ENCODE data around the gene LAMB3.

The LAMB3 gene

DNA sequence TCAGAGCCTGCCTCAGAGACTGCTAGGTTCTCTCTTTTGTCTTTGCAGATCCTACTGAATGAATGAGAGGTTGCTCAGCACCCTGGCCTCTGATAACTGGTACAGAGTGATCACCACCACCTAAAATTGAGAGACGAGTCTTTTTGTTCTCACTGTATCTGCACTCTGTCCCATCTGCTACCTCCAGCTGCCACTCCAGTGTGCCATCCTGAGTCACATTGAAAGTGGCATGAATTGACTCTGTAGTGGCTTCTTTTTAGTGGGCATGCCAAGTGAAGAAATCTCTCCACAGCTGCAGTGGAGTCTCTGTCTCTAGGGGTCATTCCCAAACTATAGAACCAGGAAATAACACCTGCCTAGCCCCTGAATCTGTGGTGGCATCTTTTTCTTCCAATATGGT is 54.0 kb downstream of the LAMB3 start:
- no peak for DNase-seq (ENCODE audit: low read depth in 2 of 3, low spot score in 1 of 3)

DNA sequence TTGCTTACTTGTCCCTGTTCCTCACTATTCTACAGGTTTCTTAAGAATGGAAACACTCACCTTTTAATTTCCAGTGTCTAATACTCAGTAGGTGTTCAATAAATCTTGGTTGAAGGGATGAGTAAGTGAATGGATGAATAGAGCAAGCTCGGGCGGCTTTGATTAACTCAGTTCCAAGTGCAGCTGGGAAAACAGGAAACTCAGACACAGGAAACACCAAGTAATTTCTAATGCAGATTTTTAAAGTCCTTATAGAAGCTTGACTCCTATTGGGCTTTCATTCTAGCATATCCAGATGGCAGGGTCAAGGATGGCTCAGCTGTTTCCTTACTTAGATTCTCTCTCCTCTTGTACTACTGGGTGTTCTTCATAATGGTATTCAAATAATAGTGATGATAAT is 54.7 kb downstream of the LAMB3 start:
- DNase-seq (ENCODE audit: low read depth in 2 of 3, low spot score in 1 of 3): no peak

DNA sequence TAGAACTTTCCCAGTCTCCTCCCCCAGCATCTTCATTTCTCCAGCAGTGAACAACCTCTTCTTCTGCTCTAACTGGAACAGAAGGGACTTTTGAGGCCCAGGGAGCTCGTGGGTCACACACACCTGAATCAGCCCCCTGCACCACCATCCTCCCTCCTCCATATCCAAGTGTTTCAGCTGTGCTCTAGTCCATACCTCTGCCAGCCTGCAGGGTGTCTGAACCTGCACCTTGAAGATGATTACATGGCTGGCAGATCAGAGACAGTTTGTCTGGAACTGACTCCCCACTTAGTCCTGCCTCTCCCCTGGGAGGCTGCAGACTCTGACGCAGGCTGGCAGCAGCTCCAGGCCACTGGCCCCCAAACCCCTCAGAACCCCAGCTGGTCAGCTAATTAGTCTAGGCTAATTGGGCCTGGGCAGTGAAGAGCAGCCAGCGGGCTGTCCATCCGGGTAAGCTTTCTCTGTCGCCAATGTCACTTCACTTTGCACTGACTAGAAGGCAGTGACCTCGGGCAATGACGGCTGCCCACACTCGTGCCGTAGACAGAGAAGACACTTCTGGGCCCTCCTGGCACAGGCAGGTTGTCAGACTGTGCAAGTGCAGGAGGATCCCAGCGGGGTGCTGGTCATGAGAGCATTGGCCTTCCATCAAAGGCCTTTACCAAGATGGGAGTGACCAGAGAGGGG is 56.5 kb downstream of the LAMB3 start:
- DNase-seq (ENCODE audit: low read depth in 2 of 3, low spot score in 1 of 3): no peak

DNA sequence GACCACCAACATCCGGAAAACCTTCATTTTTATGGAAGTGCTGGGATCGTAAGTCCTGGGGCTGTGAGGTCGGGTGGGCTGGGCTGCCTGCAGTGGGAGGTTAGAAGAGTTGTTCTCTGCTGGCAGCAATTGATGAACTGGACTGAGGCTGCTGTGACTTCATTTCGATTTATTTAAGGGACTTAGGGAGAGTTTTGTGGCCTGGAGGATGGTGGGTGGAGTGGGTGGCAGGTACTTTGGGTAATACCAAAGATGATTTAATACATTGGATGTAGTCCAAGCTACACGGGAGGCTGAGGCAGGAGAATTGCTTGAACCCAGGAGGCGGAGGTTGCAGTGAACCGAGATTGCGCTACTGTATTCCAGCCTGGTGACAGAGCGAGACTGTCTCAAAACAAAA is 57.2 kb downstream of the LAMB3 start:
- DNase-seq (ENCODE audit: low read depth in 2 of 3, low spot score in 1 of 3): no peak

DNA sequence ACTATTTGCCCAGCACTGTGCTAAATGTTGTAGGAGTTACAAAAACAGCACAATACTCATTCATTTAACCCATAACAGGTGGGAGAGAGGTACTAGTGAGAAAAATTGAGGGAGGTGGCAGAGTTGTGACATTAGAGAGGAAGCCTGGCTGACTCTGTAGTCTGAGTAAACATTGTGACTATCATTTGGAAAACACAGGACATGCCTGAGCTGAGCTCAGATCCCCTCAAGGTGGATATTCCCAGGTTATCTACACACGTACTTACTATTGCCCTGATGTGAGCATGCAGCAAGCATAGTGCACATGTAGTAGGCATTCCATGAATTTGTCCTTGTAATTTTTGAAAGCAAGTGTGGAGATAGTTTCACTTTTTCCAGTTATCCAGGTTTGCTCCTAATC is 57.8 kb downstream of the LAMB3 start:
- no peak for DNase-seq (ENCODE audit: low read depth in 2 of 3, low spot score in 1 of 3)

DNA sequence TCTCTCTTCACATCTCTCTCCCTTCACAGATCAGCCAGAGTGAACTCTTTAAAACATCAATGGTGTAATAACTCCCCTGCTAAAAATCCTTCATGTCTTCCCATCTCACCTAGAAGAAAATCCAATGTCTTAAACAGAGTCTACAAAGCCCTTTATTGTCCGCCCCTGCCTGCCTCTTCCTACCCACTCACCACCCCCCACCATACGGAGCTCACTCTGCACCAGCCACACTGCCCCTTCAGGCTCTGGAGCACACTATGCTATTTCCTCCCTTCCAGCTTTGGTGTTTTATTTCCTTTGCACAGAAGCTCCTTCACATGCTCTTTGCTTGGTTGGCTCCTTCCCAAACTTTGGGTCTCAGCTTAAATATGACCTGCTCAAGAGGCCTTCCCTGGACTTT is 58.5 kb downstream of the LAMB3 start:
- DNase-seq (ENCODE audit: low read depth in 2 of 3, low spot score in 1 of 3): no peak

DNA sequence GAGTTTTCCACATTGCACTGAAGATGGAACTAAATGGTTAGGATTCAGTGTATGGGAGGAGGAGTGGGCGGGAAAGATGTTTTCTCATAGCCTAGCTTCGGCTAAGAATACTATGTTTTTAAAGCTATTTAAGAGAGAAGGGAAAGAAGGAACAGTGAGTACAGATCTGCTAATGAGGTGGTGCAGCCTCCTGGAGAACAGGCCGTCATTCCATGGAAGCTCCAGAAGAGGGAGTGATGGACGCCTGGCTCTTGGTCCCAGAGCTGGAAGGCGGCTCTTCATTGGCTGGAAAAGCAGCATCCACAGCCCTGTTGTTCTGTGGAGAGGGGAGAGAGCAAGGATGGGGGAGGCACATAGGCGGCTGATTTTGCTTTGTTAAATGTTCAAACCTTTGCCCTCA is 61.8 kb downstream of the LAMB3 start:
- no peak for DNase-seq (ENCODE audit: low read depth in 2 of 3, low spot score in 1 of 3)

DNA sequence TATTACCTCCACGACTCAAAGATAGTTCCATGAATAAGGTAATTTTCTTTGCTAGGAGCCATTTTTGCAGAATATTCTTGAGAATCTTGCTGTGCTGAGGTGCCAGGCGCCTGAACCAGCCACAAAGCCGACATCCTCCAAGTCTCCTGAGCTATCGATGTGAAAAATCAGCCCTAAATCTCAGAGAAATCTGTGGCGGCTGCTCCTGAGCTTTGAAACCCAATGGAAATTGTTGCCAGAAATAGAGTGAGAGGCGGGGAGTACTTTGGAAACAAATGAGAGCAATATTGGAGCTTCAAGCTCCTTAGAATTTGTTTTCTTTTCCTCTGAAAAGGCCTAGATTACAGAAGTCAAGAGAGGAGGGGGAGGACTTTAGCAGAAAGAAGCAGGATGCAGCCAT is 62.4 kb downstream of the LAMB3 start:
- DNase-seq (ENCODE audit: low read depth in 2 of 3, low spot score in 1 of 3): no peak

DNA sequence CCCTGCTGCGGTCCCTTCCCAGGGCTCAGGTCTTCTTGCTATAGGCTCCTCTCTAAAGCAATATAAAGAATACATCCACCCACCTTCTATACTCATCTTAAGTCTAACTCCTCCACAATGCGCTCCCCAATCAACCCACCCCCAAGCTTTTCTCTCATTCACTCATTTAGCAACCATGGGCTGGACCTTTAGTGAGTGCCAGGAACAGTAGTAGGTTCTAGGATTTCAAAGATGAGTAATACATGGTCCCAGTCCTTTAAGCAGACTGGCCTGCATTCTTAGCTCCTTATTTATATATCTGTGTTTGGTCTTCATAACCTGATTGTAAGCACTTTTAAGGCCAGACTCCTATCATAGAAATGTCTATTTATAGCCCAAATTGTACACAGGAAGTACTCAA is 62.8 kb downstream of the LAMB3 start:
- no peak for DNase-seq (ENCODE audit: low read depth in 2 of 3, low spot score in 1 of 3)

DNA sequence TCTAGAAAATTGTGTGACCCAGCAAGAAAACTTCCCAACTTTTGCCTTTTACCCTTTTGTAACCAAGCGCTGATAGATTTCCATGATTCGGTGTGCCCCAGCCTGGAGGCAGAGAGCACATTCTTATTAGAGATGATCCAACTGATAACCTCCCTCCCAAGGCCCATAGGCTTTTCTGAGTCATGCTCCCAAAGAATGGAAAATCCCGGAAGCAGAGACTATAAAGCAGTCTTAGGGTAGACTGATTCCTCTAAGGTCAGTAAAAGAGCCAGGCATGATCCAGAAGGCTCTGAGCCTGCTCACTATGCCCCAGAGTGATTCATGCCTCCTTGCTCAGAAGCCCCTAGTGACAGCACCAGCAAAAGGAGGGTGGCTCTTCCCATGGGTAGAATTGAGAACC is 64.4 kb downstream of the LAMB3 start:
- DNase-seq (ENCODE audit: low read depth in 2 of 3, low spot score in 1 of 3): no peak

DNA sequence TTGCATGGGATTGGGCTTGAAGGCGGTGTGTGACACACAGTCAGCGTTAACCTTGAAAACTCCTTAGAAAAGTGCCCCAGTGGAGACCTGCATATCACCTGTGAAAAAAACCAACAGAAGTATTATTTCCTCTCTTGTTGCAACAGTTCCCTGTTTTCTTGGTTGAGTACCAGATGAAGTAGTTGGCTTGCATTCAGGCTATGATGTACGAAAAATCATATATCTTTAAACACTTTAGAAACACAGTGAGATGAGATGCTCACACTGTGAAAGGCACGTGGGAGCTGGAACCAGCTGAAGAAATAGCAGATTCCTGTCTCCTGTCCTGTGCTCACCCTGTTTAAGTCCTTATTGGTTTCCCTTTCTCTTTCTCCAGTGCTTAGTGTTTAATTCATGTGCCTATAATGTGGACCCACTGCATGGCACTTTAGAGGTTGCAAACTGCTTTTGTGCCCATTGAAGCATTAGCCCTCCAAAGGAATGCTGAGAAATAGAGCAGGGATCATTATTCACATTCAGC is 65.9 kb downstream of the LAMB3 start:
- no peak for DNase-seq (ENCODE audit: low read depth in 2 of 3, low spot score in 1 of 3)

DNA sequence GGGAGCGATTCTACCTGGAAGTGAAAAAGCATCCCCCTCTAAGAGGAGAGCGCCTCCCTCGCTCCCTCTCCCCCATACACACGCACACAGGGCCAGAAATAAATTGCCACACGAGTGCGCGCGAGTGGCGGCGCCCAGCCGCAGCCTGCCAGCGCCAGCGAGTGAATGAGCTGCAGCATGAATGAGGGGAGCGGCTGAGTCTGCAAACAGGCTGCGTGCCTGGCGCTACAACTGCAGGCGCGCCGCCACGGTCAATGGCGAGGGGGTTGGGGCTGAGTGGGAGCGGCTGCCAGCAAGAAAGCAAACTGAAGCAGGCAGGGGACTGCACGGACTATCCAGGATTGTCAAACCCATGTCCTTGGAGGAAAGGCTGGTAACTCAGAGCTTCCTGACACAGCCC is 66.6 kb downstream of the LAMB3 start:
- DNase-seq (ENCODE audit: low read depth in 2 of 3, low spot score in 1 of 3): no peak

DNA sequence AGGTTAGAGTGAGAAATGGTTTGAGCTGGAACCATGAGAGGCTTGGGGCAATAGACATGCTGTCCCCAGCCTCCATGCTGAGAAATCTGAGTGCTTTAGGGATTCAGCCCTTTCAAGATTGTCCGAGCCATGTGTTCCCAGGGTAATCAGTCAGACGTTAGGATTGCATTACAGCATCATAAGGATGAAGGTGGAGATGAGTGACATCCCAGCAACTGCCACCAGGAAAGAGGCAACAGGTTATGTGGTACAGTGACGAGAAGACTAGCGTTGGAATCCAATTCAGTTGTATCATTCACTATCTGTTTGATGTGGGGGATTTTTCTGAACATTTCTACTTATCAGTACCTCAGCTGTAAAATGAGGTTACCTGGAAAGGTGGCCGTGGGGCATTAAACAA is 67.0 kb downstream of the LAMB3 start:
- DNase-seq (ENCODE audit: low read depth in 2 of 3, low spot score in 1 of 3): no peak

DNA sequence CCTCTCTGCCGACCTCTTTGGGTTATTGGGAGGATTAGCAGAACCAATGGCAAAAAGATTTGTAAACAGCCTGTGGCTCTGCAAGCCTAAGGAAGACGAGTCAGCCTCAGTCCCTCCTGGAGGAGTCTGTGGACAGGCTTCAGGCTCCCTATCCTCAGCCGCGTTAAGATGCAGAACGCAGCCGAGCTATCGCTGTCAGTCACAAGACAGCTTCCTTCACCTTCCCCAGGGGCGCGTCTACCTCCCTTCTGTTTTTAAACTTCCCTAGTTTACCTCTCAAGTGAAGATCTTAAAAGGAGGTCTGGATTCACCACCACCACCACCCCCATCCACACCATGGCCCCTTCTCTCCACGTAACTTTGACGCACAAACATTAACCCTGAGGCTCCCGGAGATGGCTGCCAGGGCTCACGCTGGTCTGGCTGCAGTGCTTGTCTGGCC is 68.0 kb downstream of the LAMB3 start:
- no peak for DNase-seq (ENCODE audit: low read depth in 2 of 3, low spot score in 1 of 3)

DNA sequence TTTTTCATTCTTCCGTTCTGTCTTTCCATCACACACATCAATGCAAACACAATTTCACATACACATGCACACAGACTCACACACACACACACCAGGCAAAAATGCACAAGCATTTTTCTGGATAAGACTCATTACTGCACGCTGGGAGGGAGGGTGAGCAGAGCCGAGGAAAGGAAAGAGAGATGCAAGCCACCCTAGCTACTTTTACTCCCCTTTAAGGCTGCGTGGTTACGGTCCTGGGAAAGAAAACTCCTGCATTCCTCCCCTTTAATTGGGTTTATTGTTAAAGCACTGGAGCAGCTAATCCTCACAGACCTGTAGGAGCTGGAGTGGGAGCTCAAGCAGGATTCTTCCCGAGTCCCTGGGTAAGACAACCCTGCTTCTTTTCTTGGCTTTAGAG is 68.8 kb downstream of the LAMB3 start, which contains the start of gene CAMK1G:
Gene CAMK1G, plus strand, starts transcription at position 307 of the 400 bp plus-strand sequence. CDS start 11,270 bp downstream, outside the sequence.
- no peak for DNase-seq (ENCODE audit: low read depth in 2 of 3, low spot score in 1 of 3)

DNA sequence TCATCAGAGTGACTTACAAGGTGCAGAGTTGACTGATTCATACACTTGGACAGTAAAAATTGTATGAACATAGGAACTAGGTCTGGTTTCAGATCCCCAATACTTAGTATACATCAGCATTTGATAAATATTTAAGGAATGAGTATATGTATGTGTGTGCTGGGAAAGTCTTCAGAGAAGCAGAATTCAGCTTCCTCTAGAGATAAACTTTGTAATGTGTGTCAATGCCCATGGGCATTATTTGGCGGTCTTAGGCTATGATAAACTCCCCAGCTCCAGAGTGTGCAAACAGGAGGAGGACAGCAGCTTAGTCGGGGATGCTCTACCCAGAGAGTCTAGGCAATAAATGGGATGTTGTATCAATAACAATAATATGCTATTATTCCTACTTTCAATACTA is 71.6 kb downstream of the LAMB3 start:
- no peak for DNase-seq (ENCODE audit: low read depth in 2 of 3, low spot score in 1 of 3)

DNA sequence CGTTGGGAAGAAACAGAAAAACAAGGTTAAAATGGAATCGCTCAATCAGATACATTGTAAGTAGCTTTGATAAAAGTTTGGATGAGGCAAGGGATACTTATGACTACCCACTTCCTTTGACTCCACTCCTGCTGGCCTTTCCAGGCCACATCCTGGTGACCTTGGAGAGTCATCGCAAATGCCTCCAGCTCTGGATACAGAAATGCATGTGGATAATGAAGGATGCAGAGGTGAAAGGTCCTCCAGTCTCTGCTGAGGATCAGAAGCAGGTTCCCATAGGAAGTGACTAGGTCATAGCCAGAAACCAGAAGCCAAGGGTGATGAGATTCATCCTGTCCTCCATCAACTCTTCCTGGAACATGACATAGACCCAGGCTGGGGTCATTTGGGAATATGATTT is 74.9 kb downstream of the LAMB3 start:
- DNase-seq (ENCODE audit: low read depth in 2 of 3, low spot score in 1 of 3): no peak

DNA sequence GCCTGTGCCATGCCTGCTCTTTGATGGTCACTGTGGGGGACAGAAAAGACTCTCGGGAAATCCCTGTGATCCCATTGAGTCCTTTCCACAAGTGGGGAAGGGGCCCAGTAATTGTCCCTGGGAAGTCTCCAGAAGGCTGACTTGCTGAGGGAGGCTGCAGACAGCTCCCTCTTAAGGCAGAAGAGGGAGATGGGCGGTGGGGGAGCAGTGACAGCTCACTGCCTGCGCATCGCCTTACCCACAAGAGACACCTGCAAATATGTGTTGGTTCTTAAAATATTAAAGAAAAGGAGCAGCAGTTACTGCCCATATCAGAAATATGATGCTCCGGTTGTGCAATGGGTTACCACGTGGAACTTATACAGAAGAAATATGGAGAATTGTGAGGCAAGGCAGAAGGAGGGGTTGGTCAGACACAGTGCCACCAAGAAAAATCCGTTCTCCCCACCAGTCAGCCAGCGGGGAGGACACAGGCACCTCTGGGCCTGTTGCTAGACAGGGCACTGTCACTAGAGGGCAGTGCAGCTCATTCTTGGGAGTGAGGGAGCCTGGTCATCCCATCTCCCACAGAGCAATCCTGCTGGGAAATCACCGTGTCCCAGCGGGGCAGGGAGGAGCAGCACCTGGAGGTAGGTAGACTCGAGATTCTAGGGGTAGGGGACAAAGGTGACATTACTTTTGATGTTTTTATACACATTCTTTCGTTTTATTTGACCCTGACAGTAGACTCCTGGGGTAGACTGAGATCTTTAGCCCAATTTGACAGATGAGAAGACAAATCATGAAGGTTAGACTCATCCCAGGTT is 75.6 kb downstream of the LAMB3 start:
- DNase-seq (ENCODE audit: low read depth in 2 of 3, low spot score in 1 of 3): peak; percentile 44 to 78 (median 66)

DNA sequence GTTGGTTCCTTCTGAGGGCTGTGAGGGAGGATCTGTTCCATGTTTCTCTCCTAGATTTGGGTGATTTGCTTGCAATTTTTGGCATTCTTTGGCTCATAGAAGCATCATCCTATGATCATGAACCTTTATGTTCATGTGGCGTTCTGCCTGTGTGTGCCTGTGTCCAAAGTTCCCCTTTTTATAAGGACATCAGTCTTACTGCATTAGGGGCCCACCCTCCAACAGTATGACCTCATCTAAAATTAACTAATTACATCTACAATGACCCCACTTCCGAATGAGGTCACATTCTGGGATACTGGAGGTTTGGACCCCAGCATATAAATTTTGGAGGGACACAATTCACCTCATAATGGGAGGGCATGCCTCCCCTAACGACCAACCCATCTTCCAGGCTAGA is 81.5 kb downstream of the LAMB3 start:
- DNase-seq (ENCODE audit: low read depth in 2 of 3, low spot score in 1 of 3): no peak

DNA sequence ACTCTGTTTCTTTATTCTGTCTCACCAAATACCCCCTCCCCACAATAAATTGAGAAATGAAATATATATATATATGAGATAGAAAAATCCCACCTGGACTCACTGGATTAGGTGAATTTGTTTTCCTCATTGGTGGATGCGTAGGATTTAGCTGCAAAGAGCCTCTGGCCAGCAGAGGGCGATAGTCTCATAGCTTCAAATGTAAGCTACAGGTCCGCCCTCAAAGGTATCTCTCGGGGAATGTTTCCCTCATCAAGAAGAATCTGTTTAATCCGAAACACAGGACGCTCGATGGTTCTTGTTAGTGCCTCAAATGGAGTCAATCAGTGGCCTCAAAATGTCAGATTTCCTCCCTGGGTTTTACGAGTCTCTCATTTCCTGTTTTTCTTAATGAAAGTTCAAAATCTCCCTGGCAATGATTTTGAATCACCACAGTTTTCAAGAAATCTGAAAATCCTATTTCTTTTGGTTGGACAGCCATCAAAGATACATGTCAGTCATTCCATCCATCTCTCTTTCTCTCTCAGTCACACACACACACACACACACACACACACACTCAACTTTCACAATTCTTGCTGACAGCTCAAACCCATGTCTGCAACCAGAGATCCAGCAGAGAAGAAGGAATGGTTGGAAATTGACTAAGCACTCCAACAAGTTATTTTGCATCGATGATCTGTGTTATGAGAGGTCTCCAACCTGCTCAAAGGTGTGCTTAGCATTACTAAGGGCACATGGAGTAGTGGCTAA is 82.6 kb downstream of the LAMB3 start:
- DNase-seq (ENCODE audit: low read depth in 2 of 3, low spot score in 1 of 3): peak; percentile 59 to 76 (median 72)

DNA sequence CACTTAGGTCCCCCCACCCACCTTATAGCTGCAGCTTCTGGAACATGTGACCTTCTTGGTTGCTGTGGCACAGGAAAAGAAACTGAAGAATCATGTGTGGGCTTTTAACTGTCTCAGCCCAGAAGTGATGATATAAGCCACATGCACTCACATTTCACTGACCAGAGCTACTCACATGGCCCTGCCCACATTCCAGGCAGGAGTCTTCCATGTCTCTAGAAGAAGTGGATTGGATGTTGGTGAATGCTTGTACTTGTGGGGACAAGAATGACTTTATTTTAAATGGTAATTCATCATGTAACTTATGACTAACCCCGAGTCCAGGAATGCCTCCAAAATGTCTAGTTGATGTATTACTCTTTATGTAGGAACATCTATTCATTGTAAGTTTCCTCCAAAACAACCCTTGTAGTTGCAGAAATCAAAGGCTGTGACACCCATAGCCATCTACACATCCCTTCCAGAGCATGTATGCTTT is 84.5 kb downstream of the LAMB3 start:
- DNase-seq (ENCODE audit: low read depth in 2 of 3, low spot score in 1 of 3): no peak
